ENCODE results near the gene NUP133.

NUP133 gene

GRCh38 chr1:229452956-229453801 is 55.0 kb downstream of the NUP133 start:
- no peak for DNase-seq

- DNase-seq: no peak
Measured at GRCh38 chr1:229448845-229449244, 59.3 kb downstream of the NUP133 start.

DNA sequence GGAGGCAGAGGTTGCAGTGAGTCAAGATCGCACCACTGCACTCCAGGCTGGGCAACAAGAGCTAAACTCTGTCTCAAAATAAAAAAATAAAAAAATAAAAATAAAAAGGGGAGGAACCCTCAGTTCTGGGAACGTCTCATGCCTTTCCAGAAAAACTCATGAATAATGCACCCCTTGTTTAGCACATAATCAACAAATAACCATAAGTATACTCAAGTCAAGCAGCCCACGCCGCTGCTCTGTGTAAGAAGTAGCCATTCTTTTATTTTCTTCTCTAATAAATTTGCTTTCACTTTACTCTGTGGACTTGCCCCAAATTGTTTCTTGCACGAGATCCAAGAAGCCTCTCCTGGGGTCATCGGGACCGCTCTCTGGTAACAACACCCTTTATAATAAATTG is 59.8 kb downstream of the NUP133 start:
- no peak for DNase-seq

- no peak for DNase-seq
Measured at GRCh38 chr1:229447809-229448252, 60.3 kb downstream of the NUP133 start.

- DNase-seq: no peak
Measured at GRCh38 chr1:229445828-229446227, 62.3 kb downstream of the NUP133 start.

DNA sequence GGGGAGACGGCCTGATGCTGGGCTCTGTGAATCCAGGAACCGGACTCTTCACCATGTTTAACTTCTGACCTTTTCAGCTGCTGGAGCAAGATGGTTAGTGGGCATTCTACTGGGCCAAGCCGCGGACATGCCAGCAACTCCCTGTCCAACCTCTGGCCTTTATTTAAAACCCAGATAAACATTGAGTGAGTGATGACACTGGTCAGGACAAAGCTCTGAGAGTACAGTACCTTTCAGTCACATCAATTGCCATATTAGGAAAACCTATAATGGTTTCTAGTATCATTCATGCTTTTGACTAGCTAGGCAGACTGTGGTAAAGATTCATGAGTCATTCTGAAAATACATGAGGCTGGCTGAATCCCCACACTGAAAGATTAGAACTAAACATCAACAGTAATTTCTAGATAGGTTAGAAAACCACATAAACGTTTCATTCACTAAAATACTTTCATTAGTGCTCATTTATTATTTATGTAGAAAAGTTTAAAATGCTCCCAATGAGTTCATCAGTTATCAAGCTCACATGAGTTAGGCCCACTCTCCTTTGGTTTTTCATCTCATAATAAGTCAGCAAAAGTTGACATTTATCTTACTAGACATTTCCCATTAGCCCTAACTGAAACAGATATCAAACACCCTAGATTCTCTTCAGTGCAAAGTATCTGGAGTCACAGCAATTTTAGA is 67.1 kb downstream of the NUP133 start:
- no peak for DNase-seq

GRCh38 chr1:229438021-229438420 is 70.1 kb downstream of the NUP133 start:
- no peak for DNase-seq

- no peak for DNase-seq
Measured at GRCh38 chr1:229437443-229437842, 70.7 kb downstream of the NUP133 start.

DNA sequence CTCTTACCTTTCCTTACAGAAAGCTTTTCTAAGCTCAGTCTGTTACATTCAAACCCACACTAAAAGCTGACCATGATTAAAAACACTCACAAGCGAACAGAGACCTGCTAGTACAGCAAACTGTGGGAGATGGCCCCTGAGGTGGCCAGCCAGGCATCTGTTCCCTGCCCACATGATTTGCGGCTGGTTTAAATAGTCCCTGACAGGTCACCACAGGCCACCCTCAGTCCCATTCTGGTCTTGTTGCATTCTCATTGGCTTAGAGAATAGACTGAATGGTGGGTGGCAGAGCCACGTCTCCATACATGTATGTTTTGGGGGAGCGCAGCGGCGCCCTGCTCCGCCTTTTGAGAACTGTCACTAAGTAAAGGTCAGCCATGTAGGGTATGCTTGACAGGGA is 71.9 kb downstream of the NUP133 start:
- DNase-seq: no peak

DNA sequence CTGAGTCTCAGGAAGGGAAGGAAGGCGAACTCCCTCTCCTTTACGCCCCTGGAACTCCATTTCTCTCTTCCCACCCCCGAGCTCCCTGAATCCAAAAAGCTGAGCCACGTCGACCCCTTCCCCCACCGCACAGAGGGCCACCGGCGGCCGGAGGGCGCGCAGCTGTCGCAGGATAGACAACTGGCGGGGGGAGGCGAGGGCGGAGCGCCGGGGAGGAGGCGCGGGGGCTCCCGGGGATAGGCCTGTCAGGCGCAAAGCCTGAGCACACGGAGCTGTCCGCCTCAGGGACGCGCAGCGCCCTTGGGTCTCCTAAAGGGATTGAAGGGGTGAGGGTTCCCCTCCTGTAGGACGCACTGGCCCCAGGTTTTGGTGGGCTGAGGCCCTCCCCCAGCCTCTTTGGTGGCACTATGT is 73.5 kb downstream of the NUP133 start:
- peak in 1 of 56 donors; percentile 29 for DNase-seq

GRCh38 chr1:229434005-229434640 is 74.0 kb downstream of the NUP133 start, which contains the start of gene ACTA1:
TSS of gene ACTA1 (minus strand) at chr1:229434094. CDS start at chr1:229433115, 979 bp downstream.
- DNase-seq: peak in 1 of 56 donors; percentile 54

- DNase-seq: no peak
Measured at GRCh38 chr1:229433364-229434004, 74.7 kb downstream of the NUP133 start.

DNA sequence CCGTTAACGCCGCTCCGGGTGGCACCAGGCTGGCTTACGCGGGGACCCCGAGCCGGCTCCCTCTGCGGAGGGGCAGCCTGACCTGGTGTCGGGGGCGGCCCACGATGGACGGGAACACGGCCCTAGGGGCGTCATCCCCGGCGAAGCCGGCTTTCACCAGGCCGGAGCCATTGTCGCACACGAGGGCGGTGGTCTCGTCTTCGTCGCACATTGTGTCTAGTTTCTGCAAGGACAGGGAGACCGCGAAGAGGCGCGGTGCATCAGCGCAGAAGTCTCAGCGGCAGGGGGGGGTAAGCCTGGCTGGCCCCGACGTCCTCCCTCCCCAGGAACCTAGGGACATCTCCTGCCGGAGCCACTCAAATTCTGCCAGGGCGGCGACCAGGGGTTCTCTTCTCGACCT is 75.2 kb downstream of the NUP133 start:
- no peak for DNase-seq

- peak in 1 of 56 donors; percentile 36 for DNase-seq
Measured at GRCh38 chr1:229432116-229432461, 76.1 kb downstream of the NUP133 start.

GRCh38 chr1:229431284-229432115 is 76.6 kb downstream of the NUP133 start:
- DNase-seq: no peak

GRCh38 chr1:229430761-229431283 is 77.3 kb downstream of the NUP133 start:
- peak in 2 of 56 donors; percentile 22 to 53 for DNase-seq

GRCh38 chr1:229428256-229428655 is 79.9 kb downstream of the NUP133 start:
- DNase-seq: no peak

GRCh38 chr1:229427572-229427971 is 80.6 kb downstream of the NUP133 start:
- no peak for DNase-seq

- DNase-seq: no peak
Measured at GRCh38 chr1:229425564-229426159, 82.5 kb downstream of the NUP133 start.

- DNase-seq: no peak
Measured at GRCh38 chr1:229420765-229421164, 87.4 kb downstream of the NUP133 start.

Measured in nucleus accumbens (tissue), 56 donors.